Renal cortical epithelial cell (primary cell): ENCODE data around the gene HLA-DPA1. TPM values are rescaled to one million over a fixed set of nuclear protein-coding genes. Genes with fewer than 3 reads are reported as not detected.

Experiments used
- DNase-seq: peaks from one replicate; pipeline ENCODE4 v3.0.0-alpha.2; 2011; ENCODE audit warnings: low read depth
- total RNA-seq: library from RNA; depleted of rRNA; stranded (reverse); fragments of >200 nt; gene quantifications from 2 replicates; pipeline ENCODE4 v1.2.3, GENCODE V29; 2014

The HLA-DPA1 gene
- total RNA-seq, 1 donor from 2014 or later, result 7.0 TPM

GRCh38 chr6:33088931-33089620, 15.6 kb upstream of the HLA-DPA1 start:
- DNase-seq, result no peak

- peak; percentile 3 for DNase-seq
These were observed 14.9 kb upstream of the HLA-DPA1 start for GRCh38 chr6:33088258-33088930.

DNA sequence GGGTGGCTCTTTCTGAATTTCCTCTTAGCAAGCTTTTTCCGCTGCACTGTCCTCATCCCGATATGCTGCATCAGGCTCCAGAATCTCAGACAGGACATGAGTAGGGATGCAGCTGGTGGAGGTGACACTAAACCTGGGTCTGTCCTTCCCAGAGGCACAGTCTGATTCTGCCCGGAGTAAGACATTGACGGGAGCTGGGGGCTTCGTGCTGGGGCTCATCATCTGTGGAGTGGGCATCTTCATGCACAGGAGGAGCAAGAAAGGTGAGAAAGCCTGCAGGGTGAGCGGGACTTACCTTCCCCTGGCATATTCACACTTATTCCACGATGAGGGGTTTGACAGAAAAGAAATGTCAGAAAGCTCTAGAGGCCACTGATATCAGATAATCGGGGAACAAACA, 12.2 kb upstream of the HLA-DPA1 start:
- no peak for DNase-seq

DNA sequence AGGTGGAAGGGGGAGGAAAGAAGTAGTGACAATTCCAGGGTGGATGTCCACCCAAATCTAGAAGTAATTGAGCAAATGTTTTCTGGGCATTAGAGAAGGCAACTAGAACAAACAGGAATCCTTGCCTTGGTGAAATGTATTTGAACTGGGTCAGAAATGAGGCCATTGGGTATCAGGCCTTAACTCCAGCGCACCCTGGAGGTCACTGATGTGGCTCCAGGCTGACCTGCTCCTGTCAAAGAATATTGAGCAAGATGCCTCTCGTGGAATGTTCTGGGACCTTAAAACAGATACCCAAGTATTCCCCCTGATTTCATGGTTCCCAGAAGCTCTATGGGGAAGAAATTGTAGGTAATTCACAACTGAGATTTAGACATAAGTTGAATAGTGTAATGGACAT, 9.3 kb upstream of the HLA-DPA1 start:
- DNase-seq, result peak; percentile 43

GRCh38 chr6:33081098-33081824, 7.8 kb upstream of the HLA-DPA1 start:
- DNase-seq, result no peak

- peak; percentile 56 for DNase-seq
These were observed 7.0 kb upstream of the HLA-DPA1 start for GRCh38 chr6:33080127-33081089.

DNA sequence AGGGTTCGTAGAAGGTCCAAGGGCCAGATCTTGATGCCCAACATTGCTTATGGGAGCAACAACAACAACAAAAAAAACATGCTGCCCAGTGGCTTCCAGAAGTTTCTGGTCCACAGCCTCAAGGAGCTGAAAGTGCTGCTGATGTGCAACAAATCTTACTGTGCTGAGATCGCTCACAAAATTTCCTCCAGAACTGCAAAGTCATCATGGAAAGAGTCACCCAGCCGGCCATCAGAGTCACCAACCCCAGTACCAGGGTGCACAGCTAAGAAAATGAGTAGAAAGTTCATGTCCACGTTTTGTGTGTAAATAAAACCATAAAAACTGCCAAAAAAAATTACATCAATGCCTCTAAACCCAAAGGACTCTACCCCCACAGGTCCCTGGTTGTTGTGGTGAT, 6.1 kb upstream of the HLA-DPA1 start:
- no peak for DNase-seq

- DNase-seq, result no peak
These were observed 5.6 kb upstream of the HLA-DPA1 start for GRCh38 chr6:33078919-33079521.

- no peak for DNase-seq
These were observed 5.0 kb upstream of the HLA-DPA1 start for GRCh38 chr6:33078442-33078841.

GRCh38 chr6:33077908-33078307, 4.5 kb upstream of the HLA-DPA1 start:
- DNase-seq, result no peak

GRCh38 chr6:33076406-33076934, 3.0 kb upstream of the HLA-DPA1 start:
- DNase-seq, result no peak

GRCh38 chr6:33075568-33076405, 2.3 kb upstream of the HLA-DPA1 start, which contains the start of gene HLA-DPB1:
HLA-DPB1 (plus strand) TSS chr6:33075990; CDS start chr6:33076042, 52 bp downstream.
- DNase-seq, result peak; percentile 77

DNA sequence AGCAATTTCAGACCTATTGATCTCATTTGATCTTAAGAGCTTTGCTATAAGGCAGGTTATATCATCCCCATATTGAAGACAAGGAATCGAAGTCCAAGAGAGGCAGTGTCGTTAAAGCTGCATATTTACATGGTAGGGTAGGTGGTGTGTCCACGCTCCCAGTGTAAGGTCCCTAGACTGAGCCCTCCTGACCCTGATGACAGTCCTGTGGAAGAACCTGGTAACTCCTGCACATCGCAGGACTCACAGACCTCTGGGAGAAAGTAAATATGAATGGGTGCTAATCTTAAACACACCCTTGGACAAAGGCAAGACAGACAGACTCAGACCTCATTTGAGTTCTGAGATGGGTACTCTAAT, 1.7 kb upstream of the HLA-DPA1 start:
- no peak for DNase-seq

- no peak for DNase-seq
These were observed 845 bp downstream of the HLA-DPA1 start for GRCh38 chr6:33072508-33073100.

DNA sequence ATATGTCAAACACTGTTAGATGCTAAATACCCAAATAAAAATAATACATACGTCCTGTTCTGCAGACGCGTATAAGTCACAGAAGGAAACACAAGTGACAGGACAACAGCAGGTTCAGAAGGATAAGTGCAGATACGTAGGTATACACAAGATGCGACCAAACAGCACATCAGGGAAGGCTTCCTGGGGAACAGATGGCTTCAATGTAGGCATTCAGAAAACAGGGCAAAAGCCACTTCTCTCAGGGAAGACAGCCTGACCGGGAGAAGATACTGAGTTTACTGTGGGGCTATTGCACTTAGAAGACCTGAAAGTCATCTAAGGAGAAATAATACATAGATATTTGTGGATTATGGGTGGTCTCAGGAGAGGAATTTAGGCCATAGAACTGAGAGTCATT, 1.9 kb downstream of the HLA-DPA1 start:
- DNase-seq, result no peak

- DNase-seq, result no peak
These were observed 2.5 kb downstream of the HLA-DPA1 start for GRCh38 chr6:33070909-33071308.

DNA sequence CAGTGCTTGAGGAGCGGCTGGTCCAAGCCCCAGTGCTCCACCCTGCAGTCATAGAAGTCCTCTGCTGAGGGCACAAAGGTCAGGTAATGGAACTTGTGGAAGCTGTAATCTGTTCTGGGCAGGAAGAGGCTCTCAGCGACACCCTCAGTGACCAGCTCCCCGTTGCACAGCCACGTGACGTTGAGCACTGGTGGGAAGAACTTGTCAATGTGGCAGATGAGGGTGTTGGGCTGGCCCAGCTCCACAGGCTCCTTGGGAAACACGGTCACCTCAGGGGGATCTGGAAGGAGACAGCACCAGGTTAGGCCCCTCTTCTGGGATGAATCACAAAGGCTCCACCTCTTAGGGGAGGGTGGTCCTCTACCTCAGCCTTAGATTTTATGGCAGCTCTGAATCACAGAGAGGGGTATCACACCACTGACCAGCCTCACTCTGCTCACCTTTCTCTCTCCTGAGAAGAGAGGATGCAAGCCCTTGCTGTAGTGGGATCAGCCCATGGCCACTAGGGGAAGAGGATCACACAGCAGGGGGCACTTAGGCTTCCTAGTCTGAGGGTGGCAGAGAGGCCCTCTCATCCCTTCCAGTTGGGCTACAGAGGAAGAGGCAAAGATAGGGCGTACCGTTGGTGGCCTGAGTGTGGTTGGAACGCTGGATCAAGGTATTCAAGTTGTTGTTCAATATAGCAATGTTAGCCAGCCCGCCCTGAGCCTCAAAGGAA, 4.3 kb downstream of the HLA-DPA1 start:
- no peak for DNase-seq

GRCh38 chr6:33066917-33067521, 6.4 kb downstream of the HLA-DPA1 start:
- DNase-seq, result no peak

DNA sequence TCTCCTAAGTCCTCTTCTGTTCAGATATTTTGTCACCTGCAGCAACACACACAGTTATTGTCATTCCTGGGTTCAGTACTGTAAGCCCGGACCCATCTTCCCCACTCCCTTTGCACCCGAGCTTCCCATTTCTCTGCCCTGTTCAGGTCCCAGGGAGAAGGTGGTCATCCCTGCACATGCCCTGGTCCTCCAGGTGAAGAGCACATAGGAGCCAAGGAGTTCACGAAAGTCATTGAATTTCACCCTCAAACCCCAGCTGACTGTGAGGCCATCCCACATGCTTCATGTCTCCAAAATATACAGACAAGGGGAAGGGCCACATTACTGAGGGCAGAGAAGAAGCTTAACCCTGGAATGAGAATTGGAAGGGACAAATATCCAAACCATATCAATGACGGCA, 8.1 kb downstream of the HLA-DPA1 start:
- DNase-seq, result no peak
